K562 (cell line): ENCODE measurements around the gene SYNGR4. TPM values are rescaled to one million over a fixed set of nuclear protein-coding genes. Genes with fewer than 3 reads are reported as not detected.

Source experiments
- BRF1 ChIP-seq: IDR thresholded peaks from 3 replicates; pipeline ENCODE4 v1.6.1; 2011; ENCODE audit warnings: borderline replicate concordance, mild to moderate bottlenecking; ENCODE audit not compliant: insufficient read length; ENCODE audit errors: extremely low read depth
- FOXA1 ChIP-seq: fragments of 450-650 bp; IDR thresholded peaks from 2 replicates; pipeline ENCODE4 v1.6.1; 2016; ENCODE audit warnings: mild to moderate bottlenecking, borderline replicate concordance
- KLF16 ChIP-seq: IDR thresholded peaks from 2 replicates; pipeline ENCODE4 v1.6.1; 2016; ENCODE audit warnings: antibody characterized with exemption
- NRF1 ChIP-seq, 2 experiments: fragments of 450-650 bp; IDR thresholded peaks in 1 of 2; conservative IDR thresholded peaks in 1 of 2; 2 replicates each; pipeline ENCODE4 v1.6.1; 2014; ENCODE audit warnings: mild to moderate bottlenecking in 2 of 2
- POLR2AphosphoS5 ChIP-seq: IDR thresholded peaks from 2 replicates; pipeline ENCODE4 v1.6.1; 2011; ENCODE audit warnings: mild to moderate bottlenecking, low read depth, low read length, moderate library complexity; ENCODE audit not compliant: control insufficient read depth, insufficient read depth
- RBFOX2 ChIP-seq: fragments of 200-400 bp; formaldehyde crosslinking; IDR thresholded peaks from 2 replicates; pipeline ENCODE4 v1.6.1; 2017; ENCODE audit warnings: low read depth, mild to moderate bottlenecking, low read length, moderate library complexity
- TOE1 ChIP-seq, 2 experiments: fragments of 450-650 bp in 1 of 2; sonication (generic) in 1 of 2; formaldehyde crosslinking in 1 of 2; IDR thresholded peaks; 2 replicates each; pipeline versions ENCODE4 v1.7.1 to v1.8.0; 2016 to 2022; ENCODE audit warnings: borderline replicate concordance in 2 of 2, mild to moderate bottlenecking in 2 of 2, antibody characterized with exemption in 1 of 2, inconsistent platforms in 1 of 2, low read depth in 1 of 2, missing genetic modification reagents in 1 of 2, moderate library complexity in 1 of 2
- ZC3H4 ChIP-seq: sonication (generic); formaldehyde crosslinking; IDR thresholded peaks from 2 replicates; pipeline ENCODE4 v1.9.0; 2021; ENCODE audit warnings: missing genetic modification reagents, borderline replicate concordance
- ZNF146 ChIP-seq: IDR thresholded peaks from one replicate; pipeline ENCODE4 v1.6.1; 2018; ENCODE audit warnings: missing compliant biosample characterization; ENCODE audit not compliant: unreplicated experiment
- polyA plus RNA-seq, 8 experiments: library from polyadenylated mRNA; depleted of rRNA in 4 of 8; stranded (reverse) in 5 of 8; unstranded in 3 of 8; fragments of >200 nt; fragmentation: Nextera tagmentation in 2 of 8; fragmentation: Illumina TruSeq in 1 of 8; extraction: Ambion mirVana in 2 of 8; extraction: Trizol in 1 of 8; gene quantifications; 2 replicates each; pipeline versions ENCODE4 v1.2.1 to v1.2.3, GENCODE V29; 2011 to 2014; ENCODE audit warnings: inconsistent platforms in 1 of 8, missing spikeins in 1 of 8
- total RNA-seq, 7 experiments: library from RNA; depleted of rRNA in 6 of 7; stranded (reverse); fragments of >200 nt in 6 of 7; fragmentation: Illumina TruSeq in 2 of 7; extraction: Trizol in 2 of 7; gene quantifications; 2 replicates each; pipeline versions ENCODE4 v1.2.1 to v1.2.3, GENCODE V29; 2011 to 2021; ENCODE audit warnings: low replicate concordance in 1 of 7
- TF ChIP-seq, protein P1 (sequence below): fragments of 450-650 bp; conservative IDR thresholded peaks from 2 replicates; pipeline ENCODE4 v1.6.1; 2016; ENCODE audit warnings: missing genetic modification characterization, low read depth, mild to moderate bottlenecking, control low read depth, missing compliant biosample characterization
- TF ChIP-seq, protein P2 (sequence below), 3 experiments: IDR thresholded peaks in 2 of 3; conservative IDR thresholded peaks in 1 of 3; 2 replicates each; pipeline ENCODE4 v1.5.1; 2011 to 2012; ENCODE audit warnings: low read length in 3 of 3, mild to moderate bottlenecking in 3 of 3, control low read depth in 2 of 3, improper control_type of control experiment in 1 of 3, inconsistent platforms in 1 of 3, low read depth in 1 of 3, mixed read lengths in 1 of 3, moderate library complexity in 1 of 3; ENCODE audit not compliant: insufficient read depth in 2 of 3
- TF ChIP-seq, protein P3 (sequence below), 2 experiments: fragments of 450-650 bp; formaldehyde crosslinking in 1 of 2; IDR thresholded peaks; 2 replicates each; pipeline versions ENCODE4 v1.4.0 to v1.6.1; 2014 to 2020; ENCODE audit warnings: mild to moderate bottlenecking in 2 of 2, borderline replicate concordance in 1 of 2, low read depth in 1 of 2

SYNGR4 gene
- total and polyA plus RNA-seq, 9 of the 15 experiments (the other 6 are each of a cell fraction or from before 2014, with no cell fraction given) = 0.07 to 0.14 TPM; not detected in 7

DNA sequence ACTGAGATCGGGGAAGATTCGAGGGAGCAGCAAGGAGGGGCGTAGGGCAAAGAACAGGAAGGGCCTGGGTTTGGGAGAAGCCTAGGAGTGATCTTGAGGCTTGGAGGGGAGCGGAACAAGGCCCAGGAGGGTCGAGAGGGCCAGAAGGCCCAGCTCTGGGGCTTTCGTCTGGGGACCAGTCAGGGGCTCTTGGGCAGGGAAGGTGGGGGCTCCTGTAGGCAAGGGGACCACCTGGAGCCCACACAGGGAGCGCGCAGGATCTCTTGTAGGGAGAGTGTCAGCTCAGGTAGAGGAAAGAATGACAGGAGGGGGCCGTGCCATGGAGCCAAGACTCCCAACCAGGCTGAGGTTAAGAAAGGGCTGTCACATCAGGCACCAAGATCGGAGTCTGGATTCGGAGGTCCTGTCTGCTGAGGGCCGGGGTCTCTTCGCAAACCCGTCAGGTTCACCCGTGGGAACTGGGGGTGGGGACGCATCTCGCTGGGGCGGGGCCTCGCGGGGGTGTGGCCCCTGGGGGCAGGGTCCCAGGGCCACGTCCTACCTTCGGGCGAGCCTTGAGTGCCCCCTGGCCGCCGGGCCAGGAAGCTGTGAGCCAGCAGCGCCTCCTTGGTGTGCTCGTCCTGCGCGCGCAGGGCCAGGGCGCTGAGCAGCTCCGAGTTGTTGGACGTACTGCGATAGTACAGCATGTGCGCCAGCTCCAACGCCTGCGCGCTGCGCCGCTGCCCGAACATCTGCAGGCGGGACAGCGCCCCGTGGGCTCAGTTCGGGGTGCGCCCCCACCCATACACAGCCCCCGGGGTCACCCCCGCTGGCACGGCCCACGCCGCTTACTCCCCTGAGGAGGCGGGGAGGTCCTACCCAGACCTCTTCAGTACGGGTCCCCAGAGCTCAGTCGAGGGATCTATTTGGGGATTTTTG lies 30.4 kb upstream of the SYNGR4 start (continued):
- TF ChIP-seq, protein P1, sequence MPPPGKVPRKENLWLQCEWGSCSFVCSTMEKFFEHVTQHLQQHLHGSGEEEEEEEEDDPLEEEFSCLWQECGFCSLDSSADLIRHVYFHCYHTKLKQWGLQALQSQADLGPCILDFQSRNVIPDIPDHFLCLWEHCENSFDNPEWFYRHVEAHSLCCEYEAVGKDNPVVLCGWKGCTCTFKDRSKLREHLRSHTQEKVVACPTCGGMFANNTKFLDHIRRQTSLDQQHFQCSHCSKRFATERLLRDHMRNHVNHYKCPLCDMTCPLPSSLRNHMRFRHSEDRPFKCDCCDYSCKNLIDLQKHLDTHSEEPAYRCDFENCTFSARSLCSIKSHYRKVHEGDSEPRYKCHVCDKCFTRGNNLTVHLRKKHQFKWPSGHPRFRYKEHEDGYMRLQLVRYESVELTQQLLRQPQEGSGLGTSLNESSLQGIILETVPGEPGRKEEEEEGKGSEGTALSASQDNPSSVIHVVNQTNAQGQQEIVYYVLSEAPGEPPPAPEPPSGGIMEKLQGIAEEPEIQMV (tag) = 0 out of 2 replicates have a peak, but pooled peaks have one; percentile 7
- TF ChIP-seq RBFOX2 (peak; percentile 86), ZNF146 (CRISPR knock-in tag) (no peak), NRF1 (conservative IDR thresholded peaks at IDR 0.05 in 1 of 2, IDR thresholded peaks at IDR 0.05 in 1 of 2) (peak; percentile 95 to 96), KLF16 (0 out of 2 replicates have a peak, but pooled peaks have one; percentile 42), BRF1 (no peak), FOXA1 (no peak), ZC3H4 (CRISPR knock-in tag) (peak; percentile 74; the same call in 1 of the 2 replicates), POLR2AphosphoS5 (peak; percentile 47; the same call in 1 of the 2 replicates), TOE1 (IDR thresholded peaks at IDR 0.05; ENCODE audit: borderline replicate concordance) (0 out of 2 replicates have a peak, but pooled peaks have one; percentile 42), TOE1 (CRISPR knock-in tag; IDR thresholded peaks at IDR 0.05; ENCODE audit: borderline replicate concordance, low read depth) (no peak)
- TF ChIP-seq, protein P2, sequence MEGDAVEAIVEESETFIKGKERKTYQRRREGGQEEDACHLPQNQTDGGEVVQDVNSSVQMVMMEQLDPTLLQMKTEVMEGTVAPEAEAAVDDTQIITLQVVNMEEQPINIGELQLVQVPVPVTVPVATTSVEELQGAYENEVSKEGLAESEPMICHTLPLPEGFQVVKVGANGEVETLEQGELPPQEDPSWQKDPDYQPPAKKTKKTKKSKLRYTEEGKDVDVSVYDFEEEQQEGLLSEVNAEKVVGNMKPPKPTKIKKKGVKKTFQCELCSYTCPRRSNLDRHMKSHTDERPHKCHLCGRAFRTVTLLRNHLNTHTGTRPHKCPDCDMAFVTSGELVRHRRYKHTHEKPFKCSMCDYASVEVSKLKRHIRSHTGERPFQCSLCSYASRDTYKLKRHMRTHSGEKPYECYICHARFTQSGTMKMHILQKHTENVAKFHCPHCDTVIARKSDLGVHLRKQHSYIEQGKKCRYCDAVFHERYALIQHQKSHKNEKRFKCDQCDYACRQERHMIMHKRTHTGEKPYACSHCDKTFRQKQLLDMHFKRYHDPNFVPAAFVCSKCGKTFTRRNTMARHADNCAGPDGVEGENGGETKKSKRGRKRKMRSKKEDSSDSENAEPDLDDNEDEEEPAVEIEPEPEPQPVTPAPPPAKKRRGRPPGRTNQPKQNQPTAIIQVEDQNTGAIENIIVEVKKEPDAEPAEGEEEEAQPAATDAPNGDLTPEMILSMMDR (IDR thresholded peaks at IDR 0.05 in 2 of 3, conservative IDR thresholded peaks at IDR 0.05 in 1 of 3; ENCODE audit: insufficient read depth in 2 of 3, low read depth in 1 of 3, low read length in 3 of 3) = peak; percentile 78 to 99 (median 98)
- TF ChIP-seq, protein P3, sequence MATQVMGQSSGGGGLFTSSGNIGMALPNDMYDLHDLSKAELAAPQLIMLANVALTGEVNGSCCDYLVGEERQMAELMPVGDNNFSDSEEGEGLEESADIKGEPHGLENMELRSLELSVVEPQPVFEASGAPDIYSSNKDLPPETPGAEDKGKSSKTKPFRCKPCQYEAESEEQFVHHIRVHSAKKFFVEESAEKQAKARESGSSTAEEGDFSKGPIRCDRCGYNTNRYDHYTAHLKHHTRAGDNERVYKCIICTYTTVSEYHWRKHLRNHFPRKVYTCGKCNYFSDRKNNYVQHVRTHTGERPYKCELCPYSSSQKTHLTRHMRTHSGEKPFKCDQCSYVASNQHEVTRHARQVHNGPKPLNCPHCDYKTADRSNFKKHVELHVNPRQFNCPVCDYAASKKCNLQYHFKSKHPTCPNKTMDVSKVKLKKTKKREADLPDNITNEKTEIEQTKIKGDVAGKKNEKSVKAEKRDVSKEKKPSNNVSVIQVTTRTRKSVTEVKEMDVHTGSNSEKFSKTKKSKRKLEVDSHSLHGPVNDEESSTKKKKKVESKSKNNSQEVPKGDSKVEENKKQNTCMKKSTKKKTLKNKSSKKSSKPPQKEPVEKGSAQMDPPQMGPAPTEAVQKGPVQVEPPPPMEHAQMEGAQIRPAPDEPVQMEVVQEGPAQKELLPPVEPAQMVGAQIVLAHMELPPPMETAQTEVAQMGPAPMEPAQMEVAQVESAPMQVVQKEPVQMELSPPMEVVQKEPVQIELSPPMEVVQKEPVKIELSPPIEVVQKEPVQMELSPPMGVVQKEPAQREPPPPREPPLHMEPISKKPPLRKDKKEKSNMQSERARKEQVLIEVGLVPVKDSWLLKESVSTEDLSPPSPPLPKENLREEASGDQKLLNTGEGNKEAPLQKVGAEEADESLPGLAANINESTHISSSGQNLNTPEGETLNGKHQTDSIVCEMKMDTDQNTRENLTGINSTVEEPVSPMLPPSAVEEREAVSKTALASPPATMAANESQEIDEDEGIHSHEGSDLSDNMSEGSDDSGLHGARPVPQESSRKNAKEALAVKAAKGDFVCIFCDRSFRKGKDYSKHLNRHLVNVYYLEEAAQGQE (IDR thresholded peaks at IDR 0.05; ENCODE audit: borderline replicate concordance) = peak; percentile 95
- TF ChIP-seq, protein P3 (CRISPR knock-in tag; IDR thresholded peaks at IDR 0.05; ENCODE audit: low read depth) = peak; percentile 33; the same call in 1 of the 2 replicates
